Breast epithelium (tissue), 3 donors: ENCODE data around the gene NAV3.

ENCODE experiments used
- CTCF ChIP-seq, 3 donors: fragments of 450-650 bp; IDR thresholded peaks; one replicate each; pipeline ENCODE4 v1.5.1; 2016 to 2017; ENCODE audit warnings: antibody characterized with exemption in 3 of 3, mild to moderate bottlenecking in 3 of 3, moderate library complexity in 3 of 3
- POLR2A ChIP-seq: fragments of 450-650 bp; IDR thresholded peaks from one replicate; pipeline ENCODE4 v1.6.1; 2016; ENCODE audit warnings: antibody characterized with exemption, mild to moderate bottlenecking, moderate library complexity
- POLR2AphosphoS5 ChIP-seq, 3 donors: sonication (generic); formaldehyde crosslinking; IDR thresholded peaks; one replicate each; pipeline ENCODE4 v1.6.1; 2017; ENCODE audit warnings: antibody characterized with exemption in 3 of 3

GRCh38 chr12:78040111-78040510 is 209.4 kb downstream of the NAV3 start:
- TF ChIP-seq CTCF (IDR thresholded peaks at IDR 0.05) (no peak), POLR2AphosphoS5 (IDR thresholded peaks at IDR 0.05) (no peak), POLR2A (no peak)
